Retinal pigment epithelial cell (primary cell): Measurements from ENCODE around the gene OGFR.
A peak's percentile ranks its signal among the peaks of the same experiment; 100 is the strongest.

Experiments used
- DNase-seq: peaks from one replicate; pipeline ENCODE4 v3.0.0-alpha.2; 2010; ENCODE audit warnings: low read depth
- H3K4me3 ChIP-seq: 2 replicates; pipeline ENCODE4 v1.5.1; 2011; ENCODE audit warnings: mild to moderate bottlenecking, low read length, control low read depth, moderate library complexity
- TF ChIP-seq, protein P1 (sequence below): conservative IDR thresholded peaks from 2 replicates; pipeline ENCODE4 v1.5.1; 2011; ENCODE audit warnings: low read depth, low read length, control low read depth, inconsistent platforms

Gene OGFR

DNA sequence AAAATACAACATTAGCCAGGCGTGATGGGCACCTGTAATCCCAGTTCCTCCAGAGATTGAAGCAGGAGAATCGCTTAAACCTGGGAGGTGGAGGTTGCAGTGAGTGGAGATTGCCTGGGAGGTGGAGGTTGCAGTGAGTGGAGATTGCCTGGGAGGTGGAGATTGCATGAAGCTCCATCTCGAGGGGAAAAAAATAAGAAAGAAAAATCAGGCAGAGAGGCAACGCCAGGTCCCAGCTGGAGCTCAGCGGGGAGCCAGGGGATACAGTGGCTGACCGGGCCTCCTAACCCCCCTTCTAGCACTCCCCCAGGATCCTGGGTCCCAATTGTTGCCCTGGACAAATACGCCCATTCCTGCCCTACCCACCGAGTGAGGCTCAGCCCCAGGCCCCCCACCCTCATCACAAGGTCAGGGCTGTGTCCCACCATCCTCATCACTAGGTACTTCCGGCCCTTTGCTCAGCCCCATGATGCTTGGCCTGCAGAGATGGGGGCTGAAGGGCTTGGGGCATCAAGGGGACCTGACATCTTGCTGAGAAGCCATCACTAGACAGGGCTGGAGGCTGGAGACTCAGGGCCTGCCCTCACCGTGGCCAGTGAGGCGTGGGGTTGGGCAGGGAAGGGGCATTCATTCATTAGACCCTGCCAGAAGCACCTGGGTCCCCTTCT, 1.9 kb downstream of the OGFR start:
- TF ChIP-seq, protein P1, sequence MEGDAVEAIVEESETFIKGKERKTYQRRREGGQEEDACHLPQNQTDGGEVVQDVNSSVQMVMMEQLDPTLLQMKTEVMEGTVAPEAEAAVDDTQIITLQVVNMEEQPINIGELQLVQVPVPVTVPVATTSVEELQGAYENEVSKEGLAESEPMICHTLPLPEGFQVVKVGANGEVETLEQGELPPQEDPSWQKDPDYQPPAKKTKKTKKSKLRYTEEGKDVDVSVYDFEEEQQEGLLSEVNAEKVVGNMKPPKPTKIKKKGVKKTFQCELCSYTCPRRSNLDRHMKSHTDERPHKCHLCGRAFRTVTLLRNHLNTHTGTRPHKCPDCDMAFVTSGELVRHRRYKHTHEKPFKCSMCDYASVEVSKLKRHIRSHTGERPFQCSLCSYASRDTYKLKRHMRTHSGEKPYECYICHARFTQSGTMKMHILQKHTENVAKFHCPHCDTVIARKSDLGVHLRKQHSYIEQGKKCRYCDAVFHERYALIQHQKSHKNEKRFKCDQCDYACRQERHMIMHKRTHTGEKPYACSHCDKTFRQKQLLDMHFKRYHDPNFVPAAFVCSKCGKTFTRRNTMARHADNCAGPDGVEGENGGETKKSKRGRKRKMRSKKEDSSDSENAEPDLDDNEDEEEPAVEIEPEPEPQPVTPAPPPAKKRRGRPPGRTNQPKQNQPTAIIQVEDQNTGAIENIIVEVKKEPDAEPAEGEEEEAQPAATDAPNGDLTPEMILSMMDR: no peak
- no peak for DNase-seq
- peak overlapping the region; percentile 67 for H3K4me3 ChIP-seq

DNA sequence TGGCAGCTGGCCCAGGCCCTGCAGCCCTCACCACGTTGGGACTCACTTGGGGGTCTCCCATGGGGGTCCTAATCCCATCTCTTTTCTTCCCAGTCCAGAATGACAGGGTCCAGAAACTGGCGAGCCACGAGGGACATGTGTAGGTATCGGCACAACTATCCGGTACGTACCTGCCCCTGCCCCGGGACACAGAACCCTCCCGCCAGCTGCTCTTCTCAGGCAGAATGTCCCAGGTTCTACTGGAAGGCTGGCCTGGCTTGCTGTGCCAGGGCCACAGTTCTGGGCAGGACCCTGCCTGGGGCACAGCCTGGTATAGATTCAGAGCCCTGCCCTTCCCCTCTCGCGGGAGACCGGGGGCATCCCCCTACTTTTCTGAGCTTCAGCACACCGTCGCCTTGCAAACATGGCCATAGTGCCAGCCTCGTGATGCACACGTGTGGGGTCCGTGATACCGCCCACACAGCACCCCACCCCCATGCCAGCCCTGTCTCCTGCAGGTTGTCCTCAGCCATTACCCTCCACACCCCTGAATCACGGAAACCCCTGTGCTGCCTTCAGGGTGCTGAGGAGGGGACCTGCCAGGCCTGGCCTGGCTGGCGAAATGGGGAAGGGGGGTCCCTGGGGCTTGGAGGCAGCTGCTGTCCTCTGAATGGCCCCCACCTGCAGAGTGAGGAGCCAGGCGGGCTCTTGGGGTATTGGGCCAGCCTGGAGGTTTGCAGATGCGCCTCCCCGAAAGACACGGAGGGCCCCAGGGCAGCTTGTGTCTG, 3.0 kb downstream of the OGFR start:
- no peak for DNase-seq
- TF ChIP-seq, protein P1: no peak
- no peak overlapping the region for H3K4me3 ChIP-seq

DNA sequence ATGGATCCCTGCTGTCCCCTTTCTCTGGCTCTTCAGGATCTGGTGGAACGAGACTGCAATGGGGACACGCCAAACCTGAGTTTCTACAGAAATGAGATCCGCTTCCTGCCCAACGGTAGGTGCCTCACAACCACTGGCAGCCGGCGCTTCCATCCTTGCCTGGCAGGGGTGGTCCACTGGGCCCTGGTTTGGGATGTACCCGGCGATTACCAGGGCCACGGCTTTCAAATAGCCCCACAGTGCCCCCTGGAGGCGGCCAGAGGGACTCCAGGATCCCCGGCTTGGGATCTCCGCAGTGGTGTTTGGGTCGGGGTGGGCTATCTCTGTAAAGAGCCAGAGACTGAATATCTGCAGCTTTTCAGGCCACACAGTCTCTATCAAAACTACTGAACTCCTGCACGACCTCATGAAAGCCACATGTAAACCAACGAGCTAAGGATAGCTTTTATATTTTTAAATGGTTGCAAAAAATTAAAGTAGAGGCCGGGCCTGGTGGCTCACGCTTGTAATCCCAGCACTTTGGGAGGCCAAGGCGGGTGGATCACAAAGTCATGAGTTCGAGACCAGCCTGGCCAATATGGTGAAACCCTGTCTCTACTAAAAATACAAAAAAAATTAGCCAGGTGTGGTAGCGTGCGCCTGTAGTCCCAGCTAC, 3.7 kb downstream of the OGFR start:
- TF ChIP-seq, protein P1: peak; percentile 89
- no peak overlapping the region for H3K4me3 ChIP-seq
- no peak for DNase-seq

- no peak overlapping the region for H3K4me3 ChIP-seq
- TF ChIP-seq, protein P1: no peak
- no peak for DNase-seq
These were observed 5.1 kb downstream of the OGFR start for GRCh38 chr20:62809530-62810428.

- TF ChIP-seq, protein P1: no peak
- H3K4me3 ChIP-seq: no peak overlapping the region
- no peak for DNase-seq
These were observed 6.7 kb downstream of the OGFR start for GRCh38 chr20:62811320-62811719.

DNA sequence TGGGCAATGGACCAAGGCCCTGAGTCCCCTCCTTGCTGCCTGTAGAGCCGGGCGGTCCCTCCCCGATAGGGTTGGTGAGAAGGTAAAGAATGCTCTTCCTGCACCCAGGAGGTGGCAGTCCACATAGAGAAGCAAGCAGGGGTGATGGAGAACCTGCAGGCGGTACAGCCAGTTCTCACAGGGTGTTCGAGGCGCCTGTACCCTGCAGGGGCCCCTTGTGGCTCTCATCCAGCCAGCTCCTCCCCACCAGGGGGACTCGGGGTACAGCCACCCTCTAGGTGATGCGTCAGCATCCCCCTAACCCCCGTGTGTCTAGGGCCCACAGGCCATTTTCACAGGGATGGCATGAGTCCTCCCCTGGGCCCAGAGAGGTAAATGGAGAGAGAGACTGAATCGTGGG, 7.1 kb downstream of the OGFR start:
- TF ChIP-seq, protein P1: no peak
- no peak overlapping the region for H3K4me3 ChIP-seq
- DNase-seq: no peak
